GM18507 (cell line): ENCODE data around the gene LAMA4.

ENCODE experiments used
- DNase-seq: peaks from one replicate; pipeline ENCODE4 v3.0.0; 2011; ENCODE audit warnings: low read depth; ENCODE audit not compliant: insufficient read length; ENCODE audit errors: extremely low spot score
- FAIRE-seq: peaks from 2 replicates; lab custom pipeline; 2011; peaks lifted over from hg19 to GRCh38; lab: Jason Lieb, UNC

The LAMA4 gene

DNA sequence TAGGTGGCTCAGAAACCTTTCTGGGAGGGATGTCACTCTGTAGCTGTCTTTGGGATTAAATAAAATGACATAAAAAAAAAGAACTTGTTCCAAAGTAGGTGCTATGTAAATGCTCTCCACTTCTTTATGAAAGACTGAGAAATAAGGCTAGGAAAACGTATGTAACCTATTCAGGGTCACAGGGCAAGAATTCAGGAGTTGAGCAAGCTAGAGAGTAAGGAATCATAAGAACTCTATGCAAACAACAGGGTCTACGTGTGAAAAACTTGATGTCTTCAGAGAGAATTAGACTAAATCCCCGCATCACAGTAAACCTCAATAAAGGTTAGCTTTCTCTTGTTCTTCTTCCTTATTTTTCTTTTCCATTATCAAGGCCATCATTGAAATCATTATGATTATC, 59.2 kb downstream of the LAMA4 start:
- FAIRE-seq: no peak
- no peak for DNase-seq

DNA sequence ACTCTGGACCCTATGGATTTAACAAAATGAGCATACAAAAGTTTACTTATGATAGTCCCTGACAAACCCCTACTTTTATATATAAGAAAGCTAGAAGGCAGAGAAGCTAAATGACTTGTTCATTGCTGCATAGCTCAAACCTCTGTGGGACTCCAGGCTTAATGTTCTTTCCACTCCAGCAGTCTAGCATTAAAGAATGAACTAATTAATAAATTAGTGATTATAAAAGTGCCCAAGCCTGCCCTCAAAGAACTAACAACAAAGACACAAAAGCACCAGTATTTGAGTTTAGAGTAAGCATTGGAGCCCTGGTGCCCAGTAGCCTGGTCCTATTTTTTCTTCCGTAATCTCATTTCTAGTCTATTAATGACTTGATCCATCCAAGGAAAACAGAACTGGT, 59.9 kb downstream of the LAMA4 start:
- no peak for DNase-seq
- no peak for FAIRE-seq

GRCh38 chr6:112193535-112194051, 60.8 kb downstream of the LAMA4 start:
- FAIRE-seq: no peak
- no peak for DNase-seq

- FAIRE-seq: no peak
- no peak for DNase-seq
Observed at GRCh38 chr6:112193117-112193516, 61.2 kb downstream of the LAMA4 start.

DNA sequence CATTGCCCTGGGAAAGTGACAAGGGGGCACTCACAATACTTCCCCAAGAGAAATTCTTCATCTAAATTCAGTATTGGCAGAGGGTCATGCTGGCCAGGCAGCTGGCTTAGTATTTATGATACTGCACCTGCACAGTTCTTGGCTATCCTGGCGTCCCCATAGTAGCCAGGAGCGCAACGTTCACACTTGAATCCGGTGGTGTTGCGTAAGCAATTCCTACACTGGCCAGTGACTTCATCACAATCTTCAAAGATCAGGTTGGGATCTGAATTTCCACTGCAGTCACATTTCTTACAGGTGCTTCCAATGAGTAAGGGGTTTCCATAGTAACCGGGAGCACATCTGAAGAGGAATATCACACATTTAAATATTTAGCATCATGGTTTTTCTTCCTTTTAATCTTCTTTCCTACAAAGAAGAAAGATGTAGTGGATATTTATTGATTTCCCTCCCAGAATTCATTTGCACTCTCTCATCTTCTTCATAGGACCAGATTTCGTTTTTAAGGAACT, 62.8 kb downstream of the LAMA4 start:
- DNase-seq (no peak), FAIRE-seq (no peak)

DNA sequence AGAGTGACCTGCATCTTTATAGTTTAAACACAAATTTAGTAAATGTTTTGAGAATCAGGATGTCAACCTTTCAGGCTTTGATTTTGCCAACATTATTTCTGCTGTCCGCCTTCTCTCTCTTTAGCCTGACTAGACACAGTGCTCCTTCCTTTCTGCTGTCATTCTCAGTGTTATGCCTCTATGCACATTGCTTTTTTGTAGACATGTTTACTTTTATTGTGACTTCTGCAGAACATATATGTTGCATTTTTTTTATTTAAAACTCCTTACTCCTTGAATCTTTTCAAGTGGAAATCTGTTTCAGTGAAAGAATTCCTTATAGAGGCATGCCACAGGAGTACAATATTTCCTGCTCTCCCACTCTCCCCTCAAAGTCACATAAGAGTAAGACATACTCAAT, 64.2 kb downstream of the LAMA4 start:
- DNase-seq: no peak
- no peak for FAIRE-seq

DNA sequence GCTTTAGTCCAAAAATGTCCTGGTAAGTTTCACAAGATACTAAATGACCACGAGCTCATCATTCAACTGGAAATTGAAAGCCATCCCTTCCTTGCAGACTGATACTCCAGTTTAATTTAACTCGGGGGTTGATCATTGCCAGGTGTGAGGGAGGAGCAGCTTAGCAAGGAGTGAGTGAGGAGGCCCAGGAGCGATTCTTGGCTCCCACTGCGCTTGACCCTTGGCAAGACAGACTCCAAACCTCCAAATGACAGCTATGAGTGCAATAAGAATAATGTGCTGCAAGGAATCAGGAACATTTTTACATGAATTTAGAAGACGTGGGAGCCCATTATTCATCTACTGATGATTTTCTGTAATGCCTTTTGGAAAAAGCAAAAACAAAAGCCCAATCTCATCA, 64.9 kb downstream of the LAMA4 start:
- no peak for FAIRE-seq
- DNase-seq: no peak

- FAIRE-seq (no peak), DNase-seq (no peak)
Observed at GRCh38 chr6:112188906-112189305, 65.5 kb downstream of the LAMA4 start.

DNA sequence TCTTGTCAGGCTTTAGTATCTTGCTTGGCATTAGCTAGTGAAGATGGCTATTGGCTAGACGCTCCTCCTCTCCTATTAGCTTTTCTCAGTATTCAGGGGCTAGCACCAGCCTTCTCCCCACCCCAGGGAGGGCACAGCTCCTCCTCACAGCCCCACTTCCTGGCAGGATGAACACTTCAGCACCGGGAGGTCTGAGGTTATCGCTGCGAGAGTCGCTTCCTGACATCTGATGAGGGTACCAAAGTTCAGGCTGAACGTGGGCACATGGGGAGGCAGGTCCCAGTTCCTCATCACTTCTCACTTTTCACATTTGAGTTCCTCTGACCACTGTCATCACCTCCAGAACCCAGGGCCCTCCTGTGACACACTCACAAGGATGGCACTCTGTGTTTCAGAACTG, 66.6 kb downstream of the LAMA4 start:
- DNase-seq (no peak), FAIRE-seq (no peak)

DNA sequence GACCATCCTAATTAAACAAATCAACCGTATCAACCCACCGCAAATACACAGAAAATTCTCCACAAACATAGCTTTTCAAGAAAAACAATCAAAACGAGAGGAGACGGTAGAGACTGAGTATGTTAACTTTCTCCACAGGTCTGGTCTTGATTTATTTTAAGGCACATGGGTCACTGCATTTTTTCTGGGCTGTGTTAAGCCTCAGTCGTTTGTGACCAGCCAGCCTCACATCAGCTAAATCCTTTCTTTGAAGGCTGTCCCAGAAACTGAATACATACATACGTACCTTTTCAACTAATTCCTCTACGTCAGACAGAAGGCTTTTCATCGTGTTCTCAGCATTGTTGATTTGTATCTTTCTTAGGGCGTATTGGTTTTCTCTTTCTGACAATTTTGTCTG, 69.4 kb downstream of the LAMA4 start:
- no peak for FAIRE-seq
- DNase-seq: no peak

- FAIRE-seq: no peak
- DNase-seq: no peak
Observed at GRCh38 chr6:112183271-112183671, 71.1 kb downstream of the LAMA4 start.

- FAIRE-seq (no peak), DNase-seq (no peak)
Observed at GRCh38 chr6:112181130-112181529, 73.2 kb downstream of the LAMA4 start.

DNA sequence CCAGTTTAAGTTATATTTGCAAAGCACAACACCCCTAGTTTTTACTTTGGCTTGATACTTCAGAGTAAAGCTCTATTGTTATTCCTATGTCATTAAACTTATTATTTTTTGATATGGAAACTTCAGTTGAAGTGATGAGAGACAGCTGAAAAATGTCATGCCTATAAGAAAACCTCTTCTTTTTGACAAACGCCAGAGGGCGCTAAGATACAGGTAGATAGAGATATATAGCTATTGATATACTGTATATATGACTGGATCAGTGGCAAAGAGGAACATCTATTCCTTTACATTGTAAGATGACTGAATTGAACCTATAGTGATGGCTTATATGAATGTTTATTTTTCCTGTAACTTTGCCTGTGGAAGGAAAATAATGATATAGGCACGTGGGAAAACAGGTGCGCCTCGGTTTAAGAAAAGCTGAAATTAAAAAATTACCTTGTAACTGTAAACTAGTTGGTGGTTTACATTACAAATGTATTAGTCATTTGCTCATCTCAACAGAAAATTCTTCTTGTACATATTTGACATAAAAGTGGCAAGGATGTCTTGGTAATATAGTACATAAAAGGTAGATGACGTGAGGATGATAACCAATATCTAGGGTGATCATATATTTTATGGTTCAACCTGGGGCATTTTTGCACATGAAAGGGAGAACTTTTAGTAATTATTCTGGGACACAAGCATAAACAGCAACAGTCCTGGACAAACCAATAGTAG, 74.1 kb downstream of the LAMA4 start:
- DNase-seq (peak; percentile 37), FAIRE-seq (peak; percentile 77)

- DNase-seq: no peak
- FAIRE-seq: no peak
Observed at GRCh38 chr6:112179631-112180030, 74.7 kb downstream of the LAMA4 start.

DNA sequence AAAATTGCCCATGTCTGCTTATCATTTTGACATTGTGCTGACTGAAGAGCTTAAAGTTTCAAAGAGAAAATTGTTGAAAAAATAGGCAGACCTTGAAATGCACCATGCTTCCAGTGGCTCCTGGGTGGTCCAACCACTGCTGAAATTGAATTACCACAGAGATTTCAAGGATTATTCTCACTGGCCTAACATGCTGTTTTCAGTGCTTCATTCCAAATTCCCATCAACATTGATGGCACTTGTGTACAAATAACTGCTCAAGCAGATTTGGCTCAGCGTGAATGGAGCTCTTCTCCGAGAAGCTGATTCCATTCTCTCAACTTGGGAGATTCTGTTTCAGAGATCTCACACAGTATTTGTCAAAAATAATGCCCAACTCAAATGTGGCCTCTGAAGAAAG, 75.5 kb downstream of the LAMA4 start:
- FAIRE-seq: no peak

GRCh38 chr6:112177092-112177491, 77.3 kb downstream of the LAMA4 start:
- FAIRE-seq (no peak), DNase-seq (no peak)

More for the DNA sequence above, 75.5 kb downstream of the LAMA4 start:
- DNase-seq: no peak

DNA sequence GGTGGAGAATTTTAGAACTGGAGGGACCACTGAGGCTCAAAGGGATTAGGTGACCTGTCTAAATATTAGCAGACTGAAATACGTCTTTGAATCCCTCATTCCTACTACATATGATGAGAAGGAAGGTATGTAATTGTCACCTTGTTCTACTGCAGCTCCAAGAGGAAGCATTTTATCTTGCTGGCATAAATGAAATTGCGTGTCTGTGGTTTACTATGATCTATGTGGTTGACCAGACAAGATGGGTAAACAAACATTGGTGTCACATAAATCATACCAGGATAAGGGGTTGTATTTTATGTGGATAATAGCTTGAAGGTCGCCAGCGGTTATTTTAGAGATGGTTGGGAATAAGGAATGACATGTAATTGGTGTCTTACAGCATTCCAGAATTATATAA, 78.2 kb downstream of the LAMA4 start:
- FAIRE-seq (no peak), DNase-seq (no peak)

- FAIRE-seq (no peak), DNase-seq (no peak)
Observed at GRCh38 chr6:112173221-112173804, 81.1 kb downstream of the LAMA4 start.

DNA sequence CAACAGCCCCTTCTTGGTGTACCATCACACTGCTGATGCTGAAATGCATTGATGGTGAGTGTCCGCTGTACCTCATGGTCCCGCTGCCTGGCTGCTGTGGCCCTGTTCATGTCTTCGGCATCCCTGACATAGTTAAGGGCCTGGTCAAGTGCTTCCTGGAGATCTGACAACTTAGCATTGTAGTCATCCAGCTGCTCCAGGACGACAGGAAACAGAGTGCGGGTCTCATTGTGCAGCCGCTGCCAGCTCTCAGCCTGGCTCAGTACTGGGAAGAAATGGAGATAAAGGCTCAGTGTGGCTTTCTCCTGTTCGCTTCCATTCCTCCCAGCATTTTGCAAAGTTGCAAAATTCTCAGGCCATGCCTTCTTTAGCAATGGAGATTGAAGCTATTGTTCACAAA, 81.8 kb downstream of the LAMA4 start:
- FAIRE-seq: no peak
- no peak for DNase-seq

GRCh38 chr6:112169541-112169940, 84.8 kb downstream of the LAMA4 start:
- DNase-seq (no peak), FAIRE-seq (no peak)
